DND-41 (cell line): Measurements from ENCODE around the gene NMRK2.
"Not testable (repeated sequence)": the region's sequence is repeated elsewhere in the genome, so short reads cannot be mapped to it uniquely, and the experiment has no call there.

Experiments used
- ATAC-seq: fragments of 200-7000 bp; cut with Tn5 transposase; 3 replicates; pipeline ENCODE4 v1.9.1; 2021; ENCODE audit warnings: low read depth; ENCODE audit not compliant: insufficient read depth
- DNase-seq: peaks from one replicate; pipeline ENCODE4 v3.0.0-alpha.2; 2020
- H2AFZ ChIP-seq: 2 replicates; pipeline ENCODE4 v1.6.0; 2012; ENCODE audit warnings: low read depth, low read length
- H3K27ac ChIP-seq: 2 replicates; pipeline ENCODE4 v1.5.1; 2012; ENCODE audit warnings: low read length, inconsistent platforms
- H3K27me3 ChIP-seq: fragments of 200-600 bp; sonication (generic); 2 replicates; pipeline ENCODE4 v1.6.0; 2012; ENCODE audit warnings: low read length, mild to moderate bottlenecking, inconsistent platforms; ENCODE audit not compliant: insufficient read depth, poor library complexity
- H3K36me3 ChIP-seq: 2 replicates; pipeline ENCODE4 v1.5.1; 2012; ENCODE audit warnings: low read length, inconsistent platforms; ENCODE audit not compliant: insufficient read depth
- H3K4me1 ChIP-seq: 2 replicates; pipeline ENCODE4 v1.5.1; 2012; ENCODE audit warnings: mild to moderate bottlenecking, low read length; ENCODE audit not compliant: insufficient read depth
- H3K4me2 ChIP-seq: 2 replicates; pipeline ENCODE4 v1.6.0; 2012; ENCODE audit warnings: mild to moderate bottlenecking, moderate library complexity, low read length, inconsistent platforms; ENCODE audit not compliant: insufficient read depth
- H3K4me3 ChIP-seq, 2 experiments: fragments of 200-600 bp in 1 of 2; shearing (Covaris generic) in 1 of 2; 2 replicates each; pipeline ENCODE4 v1.5.1; 2012 to 2016; ENCODE audit warnings: inconsistent platforms in 2 of 2, low read length in 2 of 2, mild to moderate bottlenecking in 2 of 2, low read depth in 1 of 2, moderate library complexity in 1 of 2
- H3K79me2 ChIP-seq: 2 replicates; pipeline ENCODE4 v1.6.0; 2012; ENCODE audit warnings: low read length, inconsistent platforms; ENCODE audit not compliant: insufficient read depth
- H3K9ac ChIP-seq: 2 replicates; pipeline ENCODE4 v1.6.0; 2012; ENCODE audit warnings: low read depth, mild to moderate bottlenecking, inconsistent platforms, low read length, moderate library complexity
- H3K9me3 ChIP-seq: 2 replicates; pipeline ENCODE4 v1.5.1; 2012; ENCODE audit warnings: low read length, moderate library complexity, mild to moderate bottlenecking, inconsistent platforms; ENCODE audit not compliant: insufficient read depth, severe bottlenecking
- H4K20me1 ChIP-seq: 2 replicates; pipeline ENCODE4 v1.6.0; 2012; ENCODE audit warnings: low read length; ENCODE audit not compliant: insufficient read depth
- EZH2 ChIP-seq: IDR thresholded peaks from 3 replicates; pipeline ENCODE4 v1.6.1; 2012; ENCODE audit warnings: borderline replicate concordance, low read depth, mild to moderate bottlenecking, moderate library complexity, low read length, inconsistent platforms; ENCODE audit not compliant: severe bottlenecking
- TF ChIP-seq, protein P1 (sequence below): IDR thresholded peaks from 2 replicates; pipeline ENCODE4 v1.5.1; 2012; ENCODE audit warnings: borderline replicate concordance, low read length, moderate library complexity, mild to moderate bottlenecking; ENCODE audit not compliant: poor library complexity, severe bottlenecking; ENCODE audit errors: extremely low read depth

The NMRK2 gene

DNA sequence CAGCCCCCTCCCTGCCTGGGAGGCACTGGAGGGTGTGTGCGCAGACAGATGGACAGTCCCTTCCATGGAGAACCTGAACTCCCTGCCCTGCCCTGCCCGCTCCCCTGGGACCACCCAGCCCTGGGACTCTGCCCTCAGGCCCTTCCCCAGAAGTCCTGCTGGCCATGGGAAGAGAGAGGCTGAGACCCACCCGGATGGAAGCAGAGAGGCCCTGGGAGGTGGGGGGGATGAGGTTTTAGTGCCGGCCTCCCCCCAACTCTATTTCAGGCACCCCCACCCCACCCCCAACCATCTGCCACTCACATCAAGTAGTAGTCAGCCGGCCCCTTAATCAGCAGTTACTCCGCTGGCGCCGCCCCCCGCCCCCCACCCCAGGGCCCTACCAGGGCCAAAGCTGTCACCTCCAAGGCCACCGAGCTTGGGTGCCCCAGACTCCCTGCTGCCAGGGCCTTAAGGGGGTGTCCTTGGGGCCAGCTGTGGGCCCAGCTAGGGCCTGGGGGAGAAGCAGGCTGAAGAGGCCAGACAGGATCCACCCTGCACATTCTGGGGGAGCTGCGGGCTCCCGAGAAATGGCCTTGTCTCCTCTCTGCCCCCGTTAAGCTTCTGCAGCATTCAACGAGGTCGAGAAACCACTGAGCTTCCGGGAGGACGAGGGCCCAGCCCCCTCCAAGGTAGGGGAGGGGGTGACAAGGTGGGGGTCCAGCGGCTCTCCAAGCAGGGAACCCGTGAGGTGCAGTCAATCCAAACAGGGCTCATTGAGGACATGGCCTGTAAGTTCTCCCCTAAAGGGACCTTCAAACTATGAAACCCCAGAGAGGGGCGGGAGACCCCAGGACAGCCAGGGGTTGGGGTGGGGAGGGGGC is 17.4 kb downstream of the NMRK2 start:
- no peaks in the 10 kb centered on the region for H3K79me2 ChIP-seq
- H3K27ac ChIP-seq: no peak overlapping the region
- no peak overlapping the region for H2AFZ ChIP-seq
- ATAC-seq (no peak), DNase-seq (no peak)
- no peak overlapping the region for H3K4me2 ChIP-seq
- no peak overlapping the region for H3K9ac ChIP-seq
- TF ChIP-seq, protein P1, sequence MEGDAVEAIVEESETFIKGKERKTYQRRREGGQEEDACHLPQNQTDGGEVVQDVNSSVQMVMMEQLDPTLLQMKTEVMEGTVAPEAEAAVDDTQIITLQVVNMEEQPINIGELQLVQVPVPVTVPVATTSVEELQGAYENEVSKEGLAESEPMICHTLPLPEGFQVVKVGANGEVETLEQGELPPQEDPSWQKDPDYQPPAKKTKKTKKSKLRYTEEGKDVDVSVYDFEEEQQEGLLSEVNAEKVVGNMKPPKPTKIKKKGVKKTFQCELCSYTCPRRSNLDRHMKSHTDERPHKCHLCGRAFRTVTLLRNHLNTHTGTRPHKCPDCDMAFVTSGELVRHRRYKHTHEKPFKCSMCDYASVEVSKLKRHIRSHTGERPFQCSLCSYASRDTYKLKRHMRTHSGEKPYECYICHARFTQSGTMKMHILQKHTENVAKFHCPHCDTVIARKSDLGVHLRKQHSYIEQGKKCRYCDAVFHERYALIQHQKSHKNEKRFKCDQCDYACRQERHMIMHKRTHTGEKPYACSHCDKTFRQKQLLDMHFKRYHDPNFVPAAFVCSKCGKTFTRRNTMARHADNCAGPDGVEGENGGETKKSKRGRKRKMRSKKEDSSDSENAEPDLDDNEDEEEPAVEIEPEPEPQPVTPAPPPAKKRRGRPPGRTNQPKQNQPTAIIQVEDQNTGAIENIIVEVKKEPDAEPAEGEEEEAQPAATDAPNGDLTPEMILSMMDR: no peak
- TF ChIP-seq EZH2: no peak
- H4K20me1 ChIP-seq: no peaks in the 10 kb centered on the region
- H3K27me3 ChIP-seq: no peaks in the 10 kb centered on the region
- H3K4me1 ChIP-seq: no peaks in the 10 kb centered on the region
- no peaks in the 10 kb centered on the region for H3K36me3 ChIP-seq
- no peaks in the 10 kb centered on the region for H3K9me3 ChIP-seq
- no peak overlapping the region for H3K4me3 ChIP-seq

DNA sequence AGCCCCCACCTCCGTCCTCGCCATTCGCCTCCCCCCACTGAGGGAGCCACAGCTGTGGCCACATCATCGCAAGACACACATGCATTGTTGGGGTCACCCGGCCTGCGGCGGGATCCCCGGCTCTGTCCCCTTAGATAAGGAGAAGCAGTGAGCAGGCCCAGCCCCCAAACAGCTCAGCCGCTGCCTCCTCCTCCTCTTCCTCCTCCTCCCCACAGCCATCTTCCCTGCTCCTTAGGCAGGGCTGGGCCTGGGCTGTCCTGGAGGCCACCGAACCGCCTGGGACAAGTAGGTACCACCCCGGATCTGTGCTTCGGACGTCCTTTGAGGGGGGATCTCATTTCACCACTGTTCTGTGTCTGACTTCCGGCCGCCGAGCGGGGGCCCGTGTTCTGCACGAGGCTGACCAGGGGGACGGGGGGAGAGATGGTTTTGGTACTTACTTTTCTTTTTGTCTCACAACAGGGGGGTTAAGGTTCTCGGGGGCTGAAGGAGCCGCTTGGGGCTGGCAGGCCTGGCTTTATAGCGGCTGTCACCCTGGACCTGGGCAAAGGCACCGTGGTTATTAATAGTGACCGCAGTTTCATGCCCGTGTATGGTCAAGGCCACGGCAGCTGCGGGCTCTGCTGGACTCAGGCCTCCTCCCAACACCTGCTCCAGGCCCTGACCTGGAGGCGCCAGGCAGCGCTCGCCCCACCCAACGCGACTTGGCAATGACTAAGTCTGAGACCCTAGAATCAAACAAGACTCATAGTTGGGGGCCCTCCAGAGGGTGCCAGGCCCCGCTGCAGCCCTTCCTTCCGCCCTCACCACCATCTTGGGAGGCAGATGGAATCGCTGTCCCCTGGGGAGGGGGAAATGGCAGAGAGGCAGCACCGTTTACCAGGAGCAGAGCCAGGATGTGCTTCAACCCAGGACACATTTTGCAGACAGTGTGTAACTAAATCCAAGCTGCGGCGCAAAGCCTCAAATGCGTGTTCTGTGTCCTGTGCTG is 18.3 kb downstream of the NMRK2 start:
- H3K27me3 ChIP-seq: no peaks in the 10 kb centered on the region

DNA sequence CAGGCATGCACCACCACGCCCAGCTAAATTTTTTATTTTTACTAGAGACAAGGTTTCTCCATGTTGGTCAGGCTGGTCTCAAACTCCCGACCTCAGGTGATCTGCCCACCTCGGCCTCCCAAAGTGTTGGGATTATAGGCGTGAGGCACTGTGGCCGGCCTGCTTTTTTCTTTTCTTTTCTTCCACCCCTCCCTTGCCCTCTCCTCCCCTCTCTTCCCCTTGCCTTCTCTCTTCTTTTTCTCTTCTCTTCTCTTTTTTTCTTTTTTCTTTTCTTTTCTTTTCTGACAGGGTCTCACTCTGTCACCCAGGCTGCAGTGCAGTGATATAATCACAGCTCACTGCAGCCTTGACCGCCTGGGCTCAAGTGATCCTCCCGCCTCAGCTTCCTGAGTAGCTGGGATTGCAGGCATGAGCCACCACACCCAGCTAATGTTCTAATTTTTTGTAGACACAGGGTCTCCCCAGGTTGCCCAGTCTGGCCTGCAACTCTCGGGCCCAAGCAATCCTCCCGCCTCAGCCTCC is 19.9 kb downstream of the NMRK2 start:
- not testable (repeated sequence) for H3K36me3 ChIP-seq, H3K4me2 ChIP-seq, H3K4me3 ChIP-seq, ATAC-seq, H3K4me1 ChIP-seq, H3K9ac ChIP-seq, H3K9me3 ChIP-seq, H2AFZ ChIP-seq, H3K79me2 ChIP-seq, H3K27me3 ChIP-seq, H4K20me1 ChIP-seq, H3K27ac ChIP-seq, DNase-seq

More for the DNA sequence above, 18.3 kb downstream of the NMRK2 start:
- Histone ChIP-seq H3K79me2 (no peaks in the 10 kb centered on the region), H4K20me1 (no peaks in the 10 kb centered on the region), H2AFZ (no peak overlapping the region), H3K36me3 (no peaks in the 10 kb centered on the region), H3K9me3 (no peaks in the 10 kb centered on the region), H3K4me3 (no peak overlapping the region), H3K4me2 (no peak overlapping the region), H3K27ac (no peak overlapping the region), H3K9ac (no peak overlapping the region), H3K4me1 (no peaks in the 10 kb centered on the region)
- no peak for ATAC-seq
- no peak for DNase-seq
- TF ChIP-seq, protein P1: no peak
- no peak for TF ChIP-seq EZH2

DNA sequence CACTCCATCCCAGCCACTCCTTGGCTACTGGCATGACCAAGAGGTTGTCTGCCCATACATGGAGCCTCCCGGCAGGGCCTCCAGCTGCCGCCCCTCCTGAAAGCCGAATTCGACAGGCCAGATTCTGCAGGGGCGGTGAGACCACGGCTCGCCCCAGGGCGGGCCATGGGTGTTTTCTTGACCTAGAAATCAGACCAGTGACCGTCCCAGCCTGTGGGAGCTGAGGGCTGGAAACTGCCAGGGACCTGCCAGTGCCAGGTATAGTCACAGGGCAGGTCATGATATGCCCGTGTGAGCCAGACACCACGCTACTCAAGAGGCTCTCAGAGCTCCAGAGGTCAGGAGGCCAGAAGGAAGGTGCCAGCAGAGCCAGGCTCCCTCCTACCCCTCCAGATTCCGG is 21.2 kb downstream of the NMRK2 start:
- no peaks in the 10 kb centered on the region for H3K9me3 ChIP-seq
- TF ChIP-seq, protein P1: no peak
- no peak for TF ChIP-seq EZH2
- DNase-seq (no peak), ATAC-seq (no peak)
- H4K20me1 ChIP-seq: no peaks in the 10 kb centered on the region
- no peak overlapping the region for H2AFZ ChIP-seq
- no peak overlapping the region for H3K4me3 ChIP-seq
- no peak overlapping the region for H3K9ac ChIP-seq
- H3K27ac ChIP-seq: no peak overlapping the region
- no peaks in the 10 kb centered on the region for H3K4me1 ChIP-seq
- no peak overlapping the region for H3K4me2 ChIP-seq
- no peaks in the 10 kb centered on the region for H3K79me2 ChIP-seq
- H3K36me3 ChIP-seq: peaks cover 16% of the 10 kb centered on the region
- no peaks in the 10 kb centered on the region for H3K27me3 ChIP-seq

DNA sequence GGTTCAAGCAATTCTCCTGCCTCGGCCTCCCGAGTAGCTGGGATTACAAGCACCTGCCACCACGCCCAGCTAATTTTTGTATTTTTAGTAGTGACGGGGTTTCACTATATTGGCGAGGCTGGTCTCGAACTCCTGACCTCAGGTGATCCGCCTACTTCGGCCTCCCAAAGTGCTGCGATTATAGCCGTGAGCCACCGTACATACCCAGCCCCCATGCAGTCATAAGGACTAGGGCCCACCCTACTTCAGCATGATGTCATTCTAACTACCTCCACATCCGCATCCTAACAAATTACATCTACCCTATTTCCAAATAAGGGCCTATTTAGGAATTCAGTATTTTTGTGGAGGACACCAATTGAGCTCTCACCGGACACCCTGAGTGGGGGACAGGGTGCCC is 22.4 kb downstream of the NMRK2 start:
- H3K4me3 ChIP-seq, H3K4me1 ChIP-seq, H3K9ac ChIP-seq, H4K20me1 ChIP-seq, H3K79me2 ChIP-seq, H2AFZ ChIP-seq, H3K4me2 ChIP-seq, ATAC-seq, H3K27me3 ChIP-seq, H3K27ac ChIP-seq, DNase-seq, H3K9me3 ChIP-seq: not testable (repeated sequence)
- peaks cover 23% of the 10 kb centered on the region for H3K36me3 ChIP-seq
